ENCODE measurements around the gene PARD3B. TPM values are rescaled to one million over a fixed set of nuclear protein-coding genes. Genes with fewer than 3 reads are reported as not detected.

The PARD3B gene
- total RNA-seq, 2 experiments from 2014 or later = 0.11 to 0.88 TPM

DNA sequence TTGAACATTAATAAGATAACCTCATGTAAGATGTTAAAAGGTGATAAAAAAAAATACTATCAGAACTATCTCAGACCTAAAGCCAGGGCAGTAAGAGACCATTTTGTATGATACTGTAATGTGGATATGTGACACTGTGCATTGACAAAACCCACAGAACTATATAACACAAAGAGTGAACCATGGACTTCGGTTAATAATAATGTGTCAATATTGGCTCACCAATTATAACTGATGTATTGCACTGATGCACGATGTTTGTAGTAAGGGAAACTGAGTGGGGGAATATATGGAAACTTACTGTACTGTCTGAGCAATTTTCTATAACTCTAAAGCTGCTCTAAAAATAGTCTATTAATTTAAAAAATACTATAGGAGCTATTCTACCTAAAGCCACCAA is 40.7 kb upstream of the PARD3B start:
- Mint-ChIP-seq H3K27me3 (no peaks in the 10 kb centered on the region), H3K36me3 (ENCODE audit: low read depth) (no peaks in the 10 kb centered on the region), H3K4me1 (ENCODE audit: low read depth) (no peaks in the 10 kb centered on the region), H3K4me3 (no peak overlapping the region), H3K27ac (no peak overlapping the region), H3K9me3 (no peaks in the 10 kb centered on the region)
- intact Hi-C loops (cut with micrococcal nuclease) = no loop called here
- ChIA-PET CTCF (interaction anchor here (0.9 kb wide), 1 partner anchor 11 kb away, joined by 3 read pairs; no protein-coding TSS in a partner anchor), POLR2A (no interaction called here)
- ATAC-seq (no peak), DNase-seq (no peak)
- TF ChIP-seq, protein P1, sequence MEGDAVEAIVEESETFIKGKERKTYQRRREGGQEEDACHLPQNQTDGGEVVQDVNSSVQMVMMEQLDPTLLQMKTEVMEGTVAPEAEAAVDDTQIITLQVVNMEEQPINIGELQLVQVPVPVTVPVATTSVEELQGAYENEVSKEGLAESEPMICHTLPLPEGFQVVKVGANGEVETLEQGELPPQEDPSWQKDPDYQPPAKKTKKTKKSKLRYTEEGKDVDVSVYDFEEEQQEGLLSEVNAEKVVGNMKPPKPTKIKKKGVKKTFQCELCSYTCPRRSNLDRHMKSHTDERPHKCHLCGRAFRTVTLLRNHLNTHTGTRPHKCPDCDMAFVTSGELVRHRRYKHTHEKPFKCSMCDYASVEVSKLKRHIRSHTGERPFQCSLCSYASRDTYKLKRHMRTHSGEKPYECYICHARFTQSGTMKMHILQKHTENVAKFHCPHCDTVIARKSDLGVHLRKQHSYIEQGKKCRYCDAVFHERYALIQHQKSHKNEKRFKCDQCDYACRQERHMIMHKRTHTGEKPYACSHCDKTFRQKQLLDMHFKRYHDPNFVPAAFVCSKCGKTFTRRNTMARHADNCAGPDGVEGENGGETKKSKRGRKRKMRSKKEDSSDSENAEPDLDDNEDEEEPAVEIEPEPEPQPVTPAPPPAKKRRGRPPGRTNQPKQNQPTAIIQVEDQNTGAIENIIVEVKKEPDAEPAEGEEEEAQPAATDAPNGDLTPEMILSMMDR (IDR thresholded peaks at IDR 0.05) = no peak

DNA sequence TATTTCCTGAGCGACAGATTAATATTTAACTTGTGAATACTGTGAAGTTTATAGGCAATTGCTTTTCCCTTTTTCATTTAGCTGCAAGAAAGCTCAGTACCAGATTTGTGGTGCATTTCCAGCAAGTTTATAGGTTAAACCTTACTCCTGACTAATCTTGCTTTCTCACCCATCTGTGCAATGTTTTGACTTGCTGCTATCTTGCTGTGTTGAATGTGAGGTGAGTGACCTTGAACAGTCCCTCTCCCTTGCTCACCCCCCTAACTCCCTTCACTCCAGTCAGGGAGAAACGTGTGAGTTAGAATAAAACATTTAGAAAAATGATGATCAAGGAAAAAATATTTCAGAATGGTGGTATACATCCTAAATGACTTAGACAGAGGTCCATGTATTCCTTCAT is 39.8 kb upstream of the PARD3B start:
- CTCF ChIA-PET = interaction anchor here (0.9 kb wide), 1 partner anchor 12 kb away, joined by 3 read pairs; no protein-coding TSS in a partner anchor
- Mint-ChIP-seq H3K4me1 (ENCODE audit: low read depth) (no peaks in the 10 kb centered on the region), H3K4me3 (no peak overlapping the region), H3K27me3 (no peaks in the 10 kb centered on the region), H3K36me3 (ENCODE audit: low read depth) (no peaks in the 10 kb centered on the region), H3K9me3 (no peaks in the 10 kb centered on the region), H3K27ac (no peak overlapping the region)
- POLR2A ChIA-PET = no interaction called here
- intact Hi-C loops (cut with micrococcal nuclease) = no loop called here
- DNase-seq = no peak
- TF ChIP-seq, protein P1 (IDR thresholded peaks at IDR 0.05) = no peak
- no peak for ATAC-seq

DNA sequence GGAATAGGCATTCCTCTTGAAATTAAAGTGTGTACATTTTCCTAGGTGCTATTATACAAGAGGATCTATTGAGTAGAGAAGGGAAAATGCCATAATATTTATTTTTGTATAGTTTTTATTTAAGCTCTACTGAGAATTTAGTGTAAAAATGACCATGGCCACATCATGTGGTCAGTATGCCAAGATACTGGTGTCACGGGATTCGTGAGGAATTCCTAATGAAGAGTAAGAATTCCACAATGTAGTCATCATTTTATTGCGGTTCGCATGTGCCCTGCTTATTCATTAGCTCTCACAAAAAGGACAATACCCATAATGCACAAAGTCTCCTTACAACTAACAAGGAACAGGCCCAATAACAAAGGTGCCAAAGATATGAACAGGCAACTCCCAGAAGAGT is 39.3 kb upstream of the PARD3B start:
- no peak overlapping the region for H3K4me3 Mint-ChIP-seq

DNA sequence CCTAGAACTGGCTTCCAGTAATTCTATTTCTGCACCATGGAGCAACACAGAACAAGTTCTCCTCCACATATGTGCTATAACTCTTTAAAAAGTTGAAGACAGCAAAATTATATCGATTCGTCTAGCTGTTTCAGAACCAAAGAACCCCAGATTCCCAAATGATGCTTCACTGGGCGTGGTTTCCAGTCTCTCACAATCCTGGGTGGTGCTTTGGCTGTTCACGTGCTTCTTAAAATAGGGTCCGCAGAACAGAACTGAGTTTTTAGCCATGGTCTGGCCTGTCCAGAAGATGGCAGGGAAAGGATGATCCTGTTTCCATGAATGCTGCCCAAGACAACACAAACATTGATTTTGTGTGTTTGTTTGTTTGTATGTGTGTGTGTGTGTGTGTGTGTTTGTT is 37.6 kb upstream of the PARD3B start:
- H3K36me3 Mint-ChIP-seq (ENCODE audit: low read depth) = no peaks in the 10 kb centered on the region
- intact Hi-C loops (cut with micrococcal nuclease) = no loop called here

More for the DNA sequence above, 39.3 kb upstream of the PARD3B start:
- no peaks in the 10 kb centered on the region for H3K4me1 Mint-ChIP-seq (ENCODE audit: low read depth)
- DNase-seq = no peak
- ATAC-seq = no peak
- H3K9me3 Mint-ChIP-seq = no peaks in the 10 kb centered on the region
- H3K27ac Mint-ChIP-seq = no peak overlapping the region
- POLR2A ChIA-PET = no interaction called here
- no peaks in the 10 kb centered on the region for H3K36me3 Mint-ChIP-seq (ENCODE audit: low read depth)
- CTCF ChIA-PET = no interaction called here
- intact Hi-C loops (cut with micrococcal nuclease) = no loop called here
- no peaks in the 10 kb centered on the region for H3K27me3 Mint-ChIP-seq
- TF ChIP-seq, protein P1 (IDR thresholded peaks at IDR 0.05) = no peak

DNA sequence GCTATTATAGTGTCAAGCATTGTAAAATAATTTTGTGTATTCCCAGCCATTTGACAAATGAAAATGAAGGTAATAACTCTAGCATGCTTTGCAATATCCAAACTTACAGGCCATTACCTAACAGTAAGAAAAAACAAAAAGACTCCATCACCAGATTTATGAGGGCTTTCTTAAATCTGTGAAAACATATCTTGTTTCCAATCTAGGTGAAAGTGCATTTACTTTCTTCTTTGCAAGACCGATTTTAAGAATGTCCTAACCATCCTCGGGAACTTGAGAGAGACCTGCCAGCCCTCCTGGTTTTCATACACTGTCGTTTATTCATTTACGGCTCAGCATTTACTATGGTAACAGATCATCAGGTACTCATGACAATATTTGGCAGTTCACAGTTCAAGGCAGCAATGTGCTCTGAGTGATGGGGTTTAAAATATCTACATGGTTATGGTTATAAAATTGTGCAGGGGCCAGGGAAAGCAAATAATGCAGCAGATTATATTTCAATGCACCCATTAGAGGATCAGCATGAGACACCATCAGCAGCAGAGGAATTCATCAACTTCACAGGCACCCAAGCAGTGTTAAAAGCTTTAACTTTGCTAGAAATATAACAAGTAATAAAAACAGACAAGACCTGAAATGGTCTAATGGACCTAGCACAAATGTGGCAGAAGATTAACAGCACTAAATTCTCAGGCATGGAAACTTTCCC is 34.4 kb upstream of the PARD3B start:
- no peaks in the 10 kb centered on the region for H3K4me1 Mint-ChIP-seq (ENCODE audit: low read depth)
- no peaks in the 10 kb centered on the region for H3K9me3 Mint-ChIP-seq
- peaks cover 4% of the 10 kb centered on the region for H3K27me3 Mint-ChIP-seq
- TF ChIP-seq, protein P1 (IDR thresholded peaks at IDR 0.05) = no peak
- ATAC-seq (no peak), DNase-seq (no peak)
- ChIA-PET CTCF (no interaction called here), POLR2A (no interaction called here)
- intact Hi-C loops (cut with micrococcal nuclease) = no loop called here
- H3K36me3 Mint-ChIP-seq (ENCODE audit: low read depth) = no peaks in the 10 kb centered on the region
- H3K4me3 Mint-ChIP-seq = no peak overlapping the region
- no peak overlapping the region for H3K27ac Mint-ChIP-seq

More for the DNA sequence above, 37.6 kb upstream of the PARD3B start:
- POLR2A ChIA-PET = no interaction called here
- ATAC-seq (no peak), DNase-seq (no peak)
- TF ChIP-seq, protein P1 (IDR thresholded peaks at IDR 0.05) = no peak
- Mint-ChIP-seq H3K9me3 (no peaks in the 10 kb centered on the region), H3K4me1 (ENCODE audit: low read depth) (no peaks in the 10 kb centered on the region), H3K27me3 (peaks cover 1% of the 10 kb centered on the region), H3K27ac (no peak overlapping the region), H3K4me3 (no peak overlapping the region)
- CTCF ChIA-PET = no interaction called here
